ENCODE data around the gene ZNF808. TPM values are rescaled to one million over a fixed set of nuclear protein-coding genes. Genes with fewer than 3 reads are reported as not detected.

The ZNF808 gene
- polyA plus RNA-seq, 1 of the 3 experiments (the other 2 are of a cell fraction), result 3.3 TPM

DNA sequence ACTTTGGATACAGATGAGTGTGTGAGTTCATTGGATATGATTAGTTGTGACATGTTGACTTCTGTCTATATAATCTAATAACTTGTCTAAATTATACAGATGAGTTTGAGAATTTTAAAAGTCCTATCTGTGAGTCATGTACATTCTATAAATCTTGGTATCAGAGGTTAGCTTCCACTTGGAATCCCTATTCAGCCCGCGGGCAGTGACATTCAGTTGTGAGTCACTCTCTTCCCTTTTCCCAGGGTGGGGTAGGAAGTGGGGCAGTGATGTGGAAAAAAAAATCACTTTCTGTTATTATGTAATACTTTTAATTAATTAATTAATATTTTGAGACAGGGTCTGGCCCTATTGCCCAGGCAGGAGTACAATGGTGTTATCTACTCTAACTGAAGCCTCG is 33.0 kb upstream of the ZNF808 start:
- H3K36me3 ChIP-seq (replicated peaks in 1 of 2; ENCODE audit: control insufficient read depth in 1 of 2, insufficient read depth in 2 of 2, low read length in 1 of 2), result no peaks in the 10 kb centered on the region
- no peaks in the 10 kb centered on the region for H3K79me2 ChIP-seq (ENCODE audit: insufficient read depth)
- H2AFZ ChIP-seq (ENCODE audit: low read depth), result no peak overlapping the region
- no peaks in the 10 kb centered on the region for H3K4me1 ChIP-seq (ENCODE audit: control insufficient read depth in 1 of 2, insufficient read depth in 2 of 2, low read depth in 1 of 2, low read length in 1 of 2)
- no peak for DNase-seq
- 65% methylated on average over 3 of the region's 3 CpGs for WGBS (ENCODE audit: low lambda C conversion rate)
- no peaks in the 10 kb centered on the region for H3K9me3 ChIP-seq
- no peaks in the 10 kb centered on the region for H4K20me1 ChIP-seq (ENCODE audit: insufficient read depth)
- H3K9ac ChIP-seq, result no peak overlapping the region
- H3F3A ChIP-seq (replicated peaks; ENCODE audit: insufficient read depth), result no peaks in the 10 kb centered on the region
- no peaks in the 10 kb centered on the region for H3K9me2 ChIP-seq
- POLR2A ChIA-PET, result no interaction called here
- TF ChIP-seq FOXM1 (IDR thresholded peaks at IDR 0.05; ENCODE audit: low read depth) (no peak), EP300 (IDR thresholded peaks at IDR 0.05; ENCODE audit: borderline replicate concordance in 1 of 2, low read depth in 1 of 2, low read length in 1 of 2) (no peak), NRF1 (IDR thresholded peaks at IDR 0.05; ENCODE audit: low read depth, low read length) (no peak), IRF3 (IDR thresholded peaks at IDR 0.05; ENCODE audit: low read depth, low read length) (no peak), TAF1 (IDR thresholded peaks at IDR 0.05; ENCODE audit: borderline replicate concordance, low read depth, low read length) (no peak), CHD2 (IDR thresholded peaks at IDR 0.05; ENCODE audit: low read length, partially characterized antibody) (no peak), SMC3 (IDR thresholded peaks at IDR 0.05; ENCODE audit: low read depth, low read length) (no peak), FOXJ3 (CRISPR knock-in tag; IDR thresholded peaks at IDR 0.05) (no peak), RXRA (IDR thresholded peaks at IDR 0.05; ENCODE audit: borderline replicate concordance, low read depth) (no peak), EZH2phosphoT487 (IDR thresholded peaks at IDR 0.05; ENCODE audit: borderline replicate concordance, low read depth) (no peak), GATA2 (CRISPR knock-in tag; IDR thresholded peaks at IDR 0.05) (no peak), MAX (IDR thresholded peaks at IDR 0.05; ENCODE audit: low read depth) (no peak)
- TF ChIP-seq, protein P1, sequence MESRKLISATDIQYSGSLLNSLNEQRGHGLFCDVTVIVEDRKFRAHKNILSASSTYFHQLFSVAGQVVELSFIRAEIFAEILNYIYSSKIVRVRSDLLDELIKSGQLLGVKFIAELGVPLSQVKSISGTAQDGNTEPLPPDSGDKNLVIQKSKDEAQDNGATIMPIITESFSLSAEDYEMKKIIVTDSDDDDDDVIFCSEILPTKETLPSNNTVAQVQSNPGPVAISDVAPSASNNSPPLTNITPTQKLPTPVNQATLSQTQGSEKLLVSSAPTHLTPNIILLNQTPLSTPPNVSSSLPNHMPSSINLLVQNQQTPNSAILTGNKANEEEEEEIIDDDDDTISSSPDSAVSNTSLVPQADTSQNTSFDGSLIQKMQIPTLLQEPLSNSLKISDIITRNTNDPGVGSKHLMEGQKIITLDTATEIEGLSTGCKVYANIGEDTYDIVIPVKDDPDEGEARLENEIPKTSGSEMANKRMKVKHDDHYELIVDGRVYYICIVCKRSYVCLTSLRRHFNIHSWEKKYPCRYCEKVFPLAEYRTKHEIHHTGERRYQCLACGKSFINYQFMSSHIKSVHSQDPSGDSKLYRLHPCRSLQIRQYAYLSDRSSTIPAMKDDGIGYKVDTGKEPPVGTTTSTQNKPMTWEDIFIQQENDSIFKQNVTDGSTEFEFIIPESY (IDR thresholded peaks at IDR 0.05; ENCODE audit: borderline replicate concordance, low read depth), result no peak
- TF ChIP-seq, protein P2, sequence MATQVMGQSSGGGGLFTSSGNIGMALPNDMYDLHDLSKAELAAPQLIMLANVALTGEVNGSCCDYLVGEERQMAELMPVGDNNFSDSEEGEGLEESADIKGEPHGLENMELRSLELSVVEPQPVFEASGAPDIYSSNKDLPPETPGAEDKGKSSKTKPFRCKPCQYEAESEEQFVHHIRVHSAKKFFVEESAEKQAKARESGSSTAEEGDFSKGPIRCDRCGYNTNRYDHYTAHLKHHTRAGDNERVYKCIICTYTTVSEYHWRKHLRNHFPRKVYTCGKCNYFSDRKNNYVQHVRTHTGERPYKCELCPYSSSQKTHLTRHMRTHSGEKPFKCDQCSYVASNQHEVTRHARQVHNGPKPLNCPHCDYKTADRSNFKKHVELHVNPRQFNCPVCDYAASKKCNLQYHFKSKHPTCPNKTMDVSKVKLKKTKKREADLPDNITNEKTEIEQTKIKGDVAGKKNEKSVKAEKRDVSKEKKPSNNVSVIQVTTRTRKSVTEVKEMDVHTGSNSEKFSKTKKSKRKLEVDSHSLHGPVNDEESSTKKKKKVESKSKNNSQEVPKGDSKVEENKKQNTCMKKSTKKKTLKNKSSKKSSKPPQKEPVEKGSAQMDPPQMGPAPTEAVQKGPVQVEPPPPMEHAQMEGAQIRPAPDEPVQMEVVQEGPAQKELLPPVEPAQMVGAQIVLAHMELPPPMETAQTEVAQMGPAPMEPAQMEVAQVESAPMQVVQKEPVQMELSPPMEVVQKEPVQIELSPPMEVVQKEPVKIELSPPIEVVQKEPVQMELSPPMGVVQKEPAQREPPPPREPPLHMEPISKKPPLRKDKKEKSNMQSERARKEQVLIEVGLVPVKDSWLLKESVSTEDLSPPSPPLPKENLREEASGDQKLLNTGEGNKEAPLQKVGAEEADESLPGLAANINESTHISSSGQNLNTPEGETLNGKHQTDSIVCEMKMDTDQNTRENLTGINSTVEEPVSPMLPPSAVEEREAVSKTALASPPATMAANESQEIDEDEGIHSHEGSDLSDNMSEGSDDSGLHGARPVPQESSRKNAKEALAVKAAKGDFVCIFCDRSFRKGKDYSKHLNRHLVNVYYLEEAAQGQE (IDR thresholded peaks at IDR 0.05; ENCODE audit: low read depth, low read length), result no peak
- TF ChIP-seq, protein P3, sequence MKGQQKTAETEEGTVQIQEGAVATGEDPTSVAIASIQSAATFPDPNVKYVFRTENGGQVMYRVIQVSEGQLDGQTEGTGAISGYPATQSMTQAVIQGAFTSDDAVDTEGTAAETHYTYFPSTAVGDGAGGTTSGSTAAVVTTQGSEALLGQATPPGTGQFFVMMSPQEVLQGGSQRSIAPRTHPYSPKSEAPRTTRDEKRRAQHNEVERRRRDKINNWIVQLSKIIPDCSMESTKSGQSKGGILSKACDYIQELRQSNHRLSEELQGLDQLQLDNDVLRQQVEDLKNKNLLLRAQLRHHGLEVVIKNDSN (IDR thresholded peaks at IDR 0.05; ENCODE audit: borderline replicate concordance, low read depth), result no peak
- H3K27ac ChIP-seq (ENCODE audit: low read depth in 2 of 2, low read length in 1 of 2), result no peak overlapping the region
- H3K27me3 ChIP-seq (ENCODE audit: insufficient read depth), result no peaks in the 10 kb centered on the region
- no peak overlapping the region for H3K4me2 ChIP-seq
- H3K4me3 ChIP-seq (ENCODE audit: low read depth in 2 of 2, low read length in 1 of 2), result no peak overlapping the region
- CTCF ChIA-PET, result interaction anchor here (0.6 kb wide), 1 partner anchor 390 kb away, joined by 3 read pairs; no protein-coding TSS in a partner anchor
